ENCODE measurements around the gene RELCH.

RELCH gene

GRCh38 chr18:62323483-62324180, 136.6 kb downstream of the RELCH start:
- Histone ChIP-seq H2BK12ac (ENCODE audit: low read length in 2 of 2) (no peak overlapping the region), H3K9me3 (ENCODE audit: control insufficient read depth, low read length) (no peaks in the 10 kb centered on the region), H2BK15ac (ENCODE audit: low read depth, poor library complexity, severe bottlenecking) (no peak overlapping the region), H3K4me2 (ENCODE audit: low read length, poor library complexity, severe bottlenecking) (no peak overlapping the region), H3K4me1 (ENCODE audit: control insufficient read depth, insufficient read depth, low read depth, low read length) (peaks cover 16% of the 10 kb centered on the region), H3K27ac (ENCODE audit: low read length, poor library complexity, severe bottlenecking) (no peak overlapping the region), H2AK5ac (ENCODE audit: low read length, severe bottlenecking) (no peak overlapping the region), H4K91ac (ENCODE audit: low read length) (no peak overlapping the region), H2BK5ac (ENCODE audit: low read depth, low read length, poor library complexity, severe bottlenecking) (no peak overlapping the region), H3K27me3 (ENCODE audit: control insufficient read depth in 1 of 2, insufficient read depth in 1 of 2, low read length in 2 of 2) (peaks cover 59 to 61% of the 10 kb centered on the region in 2 experiments), H4K8ac (ENCODE audit: low read length) (no peak overlapping the region), H3K79me1 (replicated peaks; ENCODE audit: low read length, poor library complexity, severe bottlenecking) (no peaks in the 10 kb centered on the region), H3K36me3 (ENCODE audit: control insufficient read depth in 1 of 2, insufficient read depth in 2 of 2, low read depth in 1 of 2, low read length in 2 of 2) (no peaks in the 10 kb centered on the region), H3K4me3 (ENCODE audit: insufficient read depth in 1 of 2, low read depth in 1 of 2, low read length in 2 of 2) (no peak overlapping the region), H3K9ac (ENCODE audit: low read length) (no peak overlapping the region), H3K14ac (ENCODE audit: low read length in 2 of 2) (no peak overlapping the region), H3K18ac (ENCODE audit: low read depth in 1 of 2, low read length in 2 of 2) (no peak overlapping the region), H3K4ac (ENCODE audit: low read depth in 1 of 2, low read length in 2 of 2) (no peak overlapping the region), H3K23ac (ENCODE audit: low read length in 2 of 2) (no peak overlapping the region), H2AFZ (ENCODE audit: low read depth, low read length) (no peak overlapping the region), H2BK120ac (ENCODE audit: low read depth, low read length) (no peak overlapping the region)
- DNase-seq: no peak
- 45% methylated on average over 2 of the region's 6 CpGs for WGBS

GRCh38 chr18:62324181-62324828, 137.2 kb downstream of the RELCH start:
- Histone ChIP-seq H3K79me1 (replicated peaks; ENCODE audit: low read length, poor library complexity, severe bottlenecking) (no peaks in the 10 kb centered on the region), H3K4me2 (ENCODE audit: low read length, poor library complexity, severe bottlenecking) (no peak overlapping the region), H3K23ac (ENCODE audit: low read length in 2 of 2) (no peak overlapping the region), H2BK120ac (ENCODE audit: low read depth, low read length) (no peak overlapping the region), H4K8ac (ENCODE audit: low read length) (no peak overlapping the region), H3K36me3 (ENCODE audit: control insufficient read depth in 1 of 2, insufficient read depth in 2 of 2, low read depth in 1 of 2, low read length in 2 of 2) (no peaks in the 10 kb centered on the region), H3K14ac (ENCODE audit: low read length in 2 of 2) (no peak overlapping the region), H3K4me3 (ENCODE audit: insufficient read depth in 1 of 2, low read depth in 1 of 2, low read length in 2 of 2) (no peak overlapping the region), H3K9me3 (ENCODE audit: control insufficient read depth, low read length) (no peaks in the 10 kb centered on the region), H3K27ac (ENCODE audit: low read length, poor library complexity, severe bottlenecking) (no peak overlapping the region), H2BK12ac (ENCODE audit: low read length in 2 of 2) (no peak overlapping the region), H3K27me3 (ENCODE audit: control insufficient read depth in 1 of 2, insufficient read depth in 1 of 2, low read length in 2 of 2) (peaks cover 59 to 68% of the 10 kb centered on the region in 2 experiments), H4K91ac (ENCODE audit: low read length) (no peak overlapping the region), H2AFZ (ENCODE audit: low read depth, low read length) (no peak overlapping the region), H3K4ac (ENCODE audit: low read depth in 1 of 2, low read length in 2 of 2) (no peak overlapping the region), H2BK15ac (ENCODE audit: low read depth, poor library complexity, severe bottlenecking) (no peak overlapping the region), H2AK5ac (ENCODE audit: low read length, severe bottlenecking) (no peak overlapping the region), H2BK5ac (ENCODE audit: low read depth, low read length, poor library complexity, severe bottlenecking) (no peak overlapping the region), H3K9ac (ENCODE audit: low read length) (no peak overlapping the region), H3K4me1 (ENCODE audit: control insufficient read depth, insufficient read depth, low read depth, low read length) (peaks cover 19% of the 10 kb centered on the region), H3K18ac (ENCODE audit: low read depth in 1 of 2, low read length in 2 of 2) (no peak overlapping the region)
- no peak for DNase-seq
- WGBS: 52% methylated on average over 12 of the region's 12 CpGs

GRCh38 chr18:62324917-62325805, 138.1 kb downstream of the RELCH start, which contains the start of gene TNFRSF11A:
Gene TNFRSF11A, plus strand, starts transcription at chr18:62325310. Its CDS starts 43 bp downstream, at chr18:62325353.
- no peak within 1 kb of the TSS for H2BK5ac ChIP-seq (ENCODE audit: low read depth, low read length, poor library complexity, severe bottlenecking)
- H3K14ac ChIP-seq (ENCODE audit: low read length in 2 of 2): no peak within 1 kb of the TSS
- no peaks in the 10 kb centered on the region for H3K36me3 ChIP-seq (ENCODE audit: control insufficient read depth in 1 of 2, insufficient read depth in 2 of 2, low read depth in 1 of 2, low read length in 2 of 2)
- peak; percentile 4 for DNase-seq
- peaks cover 59 to 73% of the 10 kb centered on the region in 2 experiments for H3K27me3 ChIP-seq (ENCODE audit: control insufficient read depth in 1 of 2, insufficient read depth in 1 of 2, low read length in 2 of 2)
- no peak within 1 kb of the TSS for H3K18ac ChIP-seq (ENCODE audit: low read depth in 1 of 2, low read length in 2 of 2)
- H2AFZ ChIP-seq (ENCODE audit: low read depth, low read length): peak within 1 kb of the TSS; percentile 6
- H4K91ac ChIP-seq (ENCODE audit: low read length): no peak within 1 kb of the TSS
- no peaks in the 10 kb centered on the region for H3K79me1 ChIP-seq (replicated peaks; ENCODE audit: low read length, poor library complexity, severe bottlenecking)
- no peak within 1 kb of the TSS for H3K4ac ChIP-seq (ENCODE audit: low read depth in 1 of 2, low read length in 2 of 2)
- H3K4me2 ChIP-seq (ENCODE audit: low read length, poor library complexity, severe bottlenecking): peak within 1 kb of the TSS; percentile 98
- no peaks in the 10 kb centered on the region for H3K9me3 ChIP-seq (ENCODE audit: control insufficient read depth, low read length)
- no peak within 1 kb of the TSS for H2BK12ac ChIP-seq (ENCODE audit: low read length in 2 of 2)
- H3K9ac ChIP-seq (ENCODE audit: low read length): peak within 1 kb of the TSS; percentile 30
- H3K23ac ChIP-seq (ENCODE audit: low read length in 2 of 2): peak within 1 kb of the TSS in 1 of 2 experiments; percentile 79
- H3K27ac ChIP-seq (ENCODE audit: low read length, poor library complexity, severe bottlenecking): no peak within 1 kb of the TSS
- peak within 1 kb of the TSS; percentile 44 to 76 for H3K4me3 ChIP-seq (ENCODE audit: insufficient read depth in 1 of 2, low read depth in 1 of 2, low read length in 2 of 2)
- H3K4me1 ChIP-seq (ENCODE audit: control insufficient read depth, insufficient read depth, low read depth, low read length): peaks cover 25% of the 10 kb centered on the region
- no peak within 1 kb of the TSS for H4K8ac ChIP-seq (ENCODE audit: low read length)
- no peak within 1 kb of the TSS for H2BK15ac ChIP-seq (ENCODE audit: low read depth, poor library complexity, severe bottlenecking)
- H2AK5ac ChIP-seq (ENCODE audit: low read length, severe bottlenecking): no peak within 1 kb of the TSS
- WGBS: 2% methylated on average over 37 of the region's 99 CpGs
- H2BK120ac ChIP-seq (ENCODE audit: low read depth, low read length): no peak within 1 kb of the TSS
